ENCODE measurements around the gene ANO4. TPM values are rescaled to one million over a fixed set of nuclear protein-coding genes. Genes with fewer than 3 reads are reported as not detected.

Gene ANO4
- total and polyA plus RNA-seq, 2 of the 8 experiments (the other 6 are each of a cell fraction or from before 2014, with no cell fraction given), result 1.1 to 3.4 TPM

GRCh38 chr12:100995771-100996170 lies 201.2 kb downstream of the ANO4 start:
- H3K23me2 ChIP-seq (ENCODE audit: low read depth, low read length), result no peaks in the 10 kb centered on the region
- no peak overlapping the region for H2BK20ac ChIP-seq (ENCODE audit: low read length)
- H3K4me2 ChIP-seq (ENCODE audit: insufficient read depth in 1 of 2, low read depth in 2 of 2, low read length in 2 of 2), result no peak overlapping the region
- H3K18ac ChIP-seq (ENCODE audit: extremely low read depth, low read length), result no peak overlapping the region
- no peak overlapping the region for H3K14ac ChIP-seq (ENCODE audit: insufficient read length)
- no peaks in the 10 kb centered on the region for H3K36me3 ChIP-seq (ENCODE audit: control insufficient read depth in 2 of 4, insufficient read depth in 4 of 4, low read length in 3 of 4)
- DNase-seq (ENCODE audit: low read depth in 1 of 2, low spot score in 2 of 2) (no peak), FAIRE-seq (no peak)
- no peak overlapping the region for H2AK5ac ChIP-seq (ENCODE audit: low read depth, low read length)
- H2AFZ ChIP-seq (ENCODE audit: low read length), result no peak overlapping the region
- H4K5ac ChIP-seq (ENCODE audit: insufficient read length, low read depth, low read length), result no peak overlapping the region
- no peak overlapping the region for H3K9ac ChIP-seq (replicated peaks in 1 of 4; ENCODE audit: extremely low read depth in 1 of 4, low read depth in 3 of 4, low read length in 3 of 4)
- H3K23ac ChIP-seq (ENCODE audit: insufficient read length), result no peak overlapping the region
- no peak overlapping the region for H4K8ac ChIP-seq (ENCODE audit: extremely low read depth, insufficient read depth, low read length)
- ChIA-PET CTCF (ENCODE audit: partially characterized antibody) (interaction anchor here (1.1 to 1.7 kb wide), 3 partner anchors 10 to 169 kb away, joined by 4 to 6 read pairs (median 5); no protein-coding TSS in a partner anchor), POLR2A (ENCODE audit: partially characterized antibody) (no interaction called here)
- H3K27me3 ChIP-seq (replicated peaks in 1 of 4; ENCODE audit: control insufficient read depth in 3 of 4, extremely low read depth in 1 of 4, insufficient read depth in 3 of 4, low read length in 3 of 4), result no peaks in the 10 kb centered on the region
- no peaks in the 10 kb centered on the region for H3K79me1 ChIP-seq (ENCODE audit: low read depth, low read length)
- no peak overlapping the region for H3K27ac ChIP-seq (ENCODE audit: low read depth, low read length)
- H2BK5ac ChIP-seq (ENCODE audit: low read depth, low read length), result no peak overlapping the region
- H3K79me2 ChIP-seq (ENCODE audit: control insufficient read depth in 1 of 2, insufficient read depth in 2 of 2, low read length in 2 of 2), result no peaks in the 10 kb centered on the region
- H3K9me3 ChIP-seq (ENCODE audit: insufficient read depth in 2 of 2, low read depth in 1 of 2, low read length in 1 of 2), result no peaks in the 10 kb centered on the region
- H4K91ac ChIP-seq (replicated peaks; ENCODE audit: insufficient read length, low read length), result no peak overlapping the region
- H2BK12ac ChIP-seq (ENCODE audit: low read depth, low read length), result no peak overlapping the region
- no peak overlapping the region for H3K56ac ChIP-seq (replicated peaks; ENCODE audit: insufficient read length, low read depth, low read length)
- no peak overlapping the region for H2BK120ac ChIP-seq (replicated peaks; ENCODE audit: low read depth, low read length)
- no peak overlapping the region for H2BK15ac ChIP-seq (ENCODE audit: low read length)
- H3K4me1 ChIP-seq (replicated peaks in 1 of 4; ENCODE audit: control insufficient read depth in 3 of 4, insufficient read depth in 4 of 4, low read length in 3 of 4), result peaks cover 0 to 4% (median 3%) of the 10 kb centered on the region in 4 experiments; a peak in 2 of 7 replicates
- H3K4me3 ChIP-seq (ENCODE audit: extremely low read depth in 1 of 4, insufficient read depth in 2 of 4, low read depth in 3 of 4, low read length in 4 of 4), result no peak overlapping the region
- H3K4ac ChIP-seq (replicated peaks; ENCODE audit: insufficient read length, low read depth, low read length), result no peak overlapping the region
- 62% methylated on average over 4 of the region's 4 CpGs; no CpG with 5 or more reads in 1 of the 2 experiments for WGBS, 2 experiments (ENCODE audit: extremely low coverage in 1 of 2, insufficient coverage in 1 of 2, insufficient read length in 1 of 2, insufficient replicate concordance in 2 of 2, low coverage in 1 of 2, low lambda C conversion rate in 2 of 2, missing lambda C conversion rate in 1 of 2)
- no peaks in the 10 kb centered on the region for H4K20me1 ChIP-seq (replicated peaks in 1 of 2; ENCODE audit: control insufficient read depth in 1 of 2, insufficient read depth in 2 of 2, low read length in 2 of 2)
- no peak for TF ChIP-seq TCF12 (IDR thresholded peaks at IDR 0.05; ENCODE audit: low read depth, low read length)
- no peak for TF ChIP-seq SIN3A (conservative IDR thresholded peaks at IDR 0.05 in 1 of 2, IDR thresholded peaks at IDR 0.05 in 1 of 2; ENCODE audit: low read depth in 1 of 2, low read length in 2 of 2)
- no peak for TF ChIP-seq NANOG (IDR thresholded peaks at IDR 0.05; ENCODE audit: insufficient read depth, low read depth, low read length, poor library complexity, severe bottlenecking)
- no peak for TF ChIP-seq SUZ12 (IDR thresholded peaks at IDR 0.05; ENCODE audit: low read length)
- no peak for TF ChIP-seq SRF (IDR thresholded peaks at IDR 0.05; ENCODE audit: low read depth, low read length)
- no peak for TF ChIP-seq KDM1A (IDR thresholded peaks at IDR 0.05; ENCODE audit: borderline replicate concordance, low read length)
- no peak for TF ChIP-seq CTCF (IDR thresholded peaks at IDR 0.05; ENCODE audit: control extremely low read depth in 1 of 3, insufficient read depth in 1 of 3, low read depth in 1 of 3, low read length in 3 of 3)
- TF ChIP-seq SP1 (IDR thresholded peaks at IDR 0.05; ENCODE audit: low read depth, low read length), result no peak
- TF ChIP-seq GTF2F1 (IDR thresholded peaks at IDR 0.05; ENCODE audit: borderline replicate concordance, low read depth, low read length), result no peak
- no peak for TF ChIP-seq RAD21 (IDR thresholded peaks at IDR 0.05 in 1 of 2, conservative IDR thresholded peaks at IDR 0.05 in 1 of 2; ENCODE audit: low read depth in 2 of 2, low read length in 2 of 2)
- no peak for TF ChIP-seq MAX (IDR thresholded peaks at IDR 0.05)
